Astrocyte (in vitro differentiated cells and primary cell): ENCODE data around the gene KMT5C. TPM values are rescaled to one million over a fixed set of nuclear protein-coding genes. Genes with fewer than 3 reads are reported as not detected.
A peak's percentile ranks its signal among the peaks of the same experiment; 100 is the strongest.

Experiments
- DNase-seq: peaks from one replicate; pipeline ENCODE4 v3.0.0-alpha.2; 2010; ENCODE audit warnings: low read depth
- FAIRE-seq: peaks from 2 replicates; lab custom pipeline; 2011; peaks lifted over from hg19 to GRCh38; lab: Jason Lieb, UNC
- H2AFZ ChIP-seq: 2 replicates; pipeline ENCODE4 v1.6.0; 2012; ENCODE audit warnings: low read depth, low read length, inconsistent platforms
- H3K27ac ChIP-seq: 2 replicates; pipeline ENCODE4 v1.5.1; 2011; ENCODE audit warnings: low read depth, low read length, inconsistent platforms
- H3K27me3 ChIP-seq: 2 replicates; pipeline ENCODE4 v1.6.0; 2011; ENCODE audit warnings: low read length, inconsistent platforms; ENCODE audit not compliant: insufficient read depth
- H3K36me3 ChIP-seq: 2 replicates; pipeline ENCODE4 v1.5.1; 2011; ENCODE audit warnings: low read length, inconsistent platforms; ENCODE audit not compliant: insufficient read depth
- H3K4me1 ChIP-seq: 2 replicates; pipeline ENCODE4 v1.5.1; 2011; ENCODE audit warnings: low read length, inconsistent platforms; ENCODE audit not compliant: insufficient read depth
- H3K4me2 ChIP-seq: 2 replicates; pipeline ENCODE4 v1.6.0; 2012; ENCODE audit warnings: low read length, inconsistent platforms
- H3K4me3 ChIP-seq: 2 replicates; pipeline ENCODE4 v1.5.1; 2011; ENCODE audit warnings: low read depth, mild to moderate bottlenecking, low read length, inconsistent platforms; ENCODE audit not compliant: insufficient read depth
- H3K79me2 ChIP-seq: 2 replicates; pipeline ENCODE4 v1.6.0; 2012; ENCODE audit warnings: mild to moderate bottlenecking, low read length, inconsistent platforms; ENCODE audit not compliant: insufficient read depth
- H3K9ac ChIP-seq: 2 replicates; pipeline ENCODE4 v1.6.0; 2012; ENCODE audit warnings: mild to moderate bottlenecking, low read length, inconsistent platforms
- H3K9me3 ChIP-seq: 2 replicates; pipeline ENCODE4 v1.5.1; 2012; ENCODE audit warnings: low read depth, mild to moderate bottlenecking, low read length, inconsistent platforms; ENCODE audit not compliant: insufficient read depth
- H4K20me1 ChIP-seq: 2 replicates; pipeline ENCODE4 v1.6.0; 2012; ENCODE audit warnings: low read length, inconsistent platforms; ENCODE audit not compliant: insufficient read depth
- H3K27ac Mint-ChIP-seq: one replicate; pipeline ENCODE4 v1.8.0; 2021; ENCODE audit warnings: mild to moderate bottlenecking, mixed read lengths; ENCODE audit not compliant: unreplicated experiment
- H3K27me3 Mint-ChIP-seq: one replicate; pipeline ENCODE4 v1.8.0; 2021; ENCODE audit warnings: low read depth, mixed read lengths; ENCODE audit not compliant: unreplicated experiment
- H3K36me3 Mint-ChIP-seq: one replicate; pipeline ENCODE4 v1.8.0; 2021; ENCODE audit warnings: low read depth, mixed read lengths; ENCODE audit not compliant: unreplicated experiment
- H3K4me1 Mint-ChIP-seq: one replicate; pipeline ENCODE4 v1.8.0; 2021; ENCODE audit warnings: low read depth, mixed read lengths; ENCODE audit not compliant: unreplicated experiment
- H3K4me3 Mint-ChIP-seq: one replicate; pipeline ENCODE4 v1.8.0; 2021; ENCODE audit warnings: mild to moderate bottlenecking, moderate library complexity, mixed read lengths; ENCODE audit not compliant: unreplicated experiment
- H3K9me3 Mint-ChIP-seq: one replicate; pipeline ENCODE4 v1.8.0; 2021; ENCODE audit warnings: mild to moderate bottlenecking, mixed read lengths; ENCODE audit not compliant: unreplicated experiment
- CTCF ChIP-seq: IDR thresholded peaks from 2 replicates; pipeline ENCODE4 v1.5.1; 2011; ENCODE audit warnings: low read depth, mild to moderate bottlenecking, inconsistent platforms, low read length, moderate library complexity; ENCODE audit not compliant: insufficient read depth
- EZH2 ChIP-seq: IDR thresholded peaks from 2 replicates; pipeline ENCODE4 v1.6.1; 2012; ENCODE audit warnings: mild to moderate bottlenecking, low read length, inconsistent platforms; ENCODE audit not compliant: insufficient read depth
- total RNA-seq: library from RNA; stranded (reverse); gene quantifications from 2 replicates; pipeline ENCODE4 v1.2.1, GENCODE V29; 2021

The KMT5C gene
- total RNA-seq, 1 donor from 2014 or later = 14.6 TPM

GRCh38 chr19:55383279-55384130 is 43.8 kb downstream of the KMT5C start:
- Mint-ChIP-seq H3K4me3 (peak overlapping the region; percentile 80), H3K27me3 (peaks cover 2% of the 10 kb centered on the region), H3K27ac (peak overlapping the region; percentile 62), H3K9me3 (peaks cover 2% of the 10 kb centered on the region), H3K36me3 (peaks cover 21% of the 10 kb centered on the region), H3K4me1 (peaks cover 15% of the 10 kb centered on the region)
- peak overlapping the region; percentile 97 for H3K4me2 ChIP-seq
- H2AFZ ChIP-seq = peak overlapping the region; percentile 79
- H3K27ac ChIP-seq = no peak overlapping the region
- FAIRE-seq = no peak
- peak overlapping the region; percentile 41 for H3K4me3 ChIP-seq
- H3K9ac ChIP-seq = peak overlapping the region; percentile 98
- peaks cover 31% of the 10 kb centered on the region for H3K4me1 ChIP-seq
- no peaks in the 10 kb centered on the region for H3K9me3 ChIP-seq
- peak; percentile 56 for DNase-seq
- H3K27me3 ChIP-seq = no peaks in the 10 kb centered on the region
- peaks cover 28% of the 10 kb centered on the region for H3K79me2 ChIP-seq
- H4K20me1 ChIP-seq = peaks cover 27% of the 10 kb centered on the region
- peaks cover 10% of the 10 kb centered on the region for H3K36me3 ChIP-seq
- no peak for TF ChIP-seq CTCF
- TF ChIP-seq EZH2 = no peak

GRCh38 chr19:55384131-55384919 is 44.6 kb downstream of the KMT5C start, which contains the start of gene TMEM238:
TMEM238 (minus strand) TSS chr19:55384292; CDS start chr19:55384259, 33 bp downstream.
- Histone ChIP-seq H2AFZ (peak within 1 kb of the TSS; percentile 79), H3K79me2 (peaks cover 36% of the 10 kb centered on the region), H3K9me3 (no peaks in the 10 kb centered on the region), H3K4me1 (peaks cover 39% of the 10 kb centered on the region), H3K27ac (peak within 1 kb of the TSS; percentile 93), H3K4me2 (peak within 1 kb of the TSS; percentile 97), H3K4me3 (peak within 1 kb of the TSS; percentile 95), H3K9ac (peak within 1 kb of the TSS; percentile 98), H3K36me3 (peaks cover 19% of the 10 kb centered on the region), H3K27me3 (no peaks in the 10 kb centered on the region), H4K20me1 (peaks cover 35% of the 10 kb centered on the region)
- Mint-ChIP-seq H3K27me3 (peaks cover 2% of the 10 kb centered on the region), H3K4me1 (peaks cover 21% of the 10 kb centered on the region), H3K27ac (peak within 1 kb of the TSS; percentile 98), H3K9me3 (peaks cover 2% of the 10 kb centered on the region), H3K4me3 (peak within 1 kb of the TSS; percentile 100), H3K36me3 (peaks cover 22% of the 10 kb centered on the region)
- TF ChIP-seq CTCF (no peak), EZH2 (no peak)
- FAIRE-seq (no peak), DNase-seq (no peak)
